ENCODE data around the gene AGER. TPM values are rescaled to one million over a fixed set of nuclear protein-coding genes. Genes with fewer than 3 reads are reported as not detected.

AGER gene
- total RNA-seq, 2 donors from 2014 or later: 0.94 to 1.4 TPM

DNA sequence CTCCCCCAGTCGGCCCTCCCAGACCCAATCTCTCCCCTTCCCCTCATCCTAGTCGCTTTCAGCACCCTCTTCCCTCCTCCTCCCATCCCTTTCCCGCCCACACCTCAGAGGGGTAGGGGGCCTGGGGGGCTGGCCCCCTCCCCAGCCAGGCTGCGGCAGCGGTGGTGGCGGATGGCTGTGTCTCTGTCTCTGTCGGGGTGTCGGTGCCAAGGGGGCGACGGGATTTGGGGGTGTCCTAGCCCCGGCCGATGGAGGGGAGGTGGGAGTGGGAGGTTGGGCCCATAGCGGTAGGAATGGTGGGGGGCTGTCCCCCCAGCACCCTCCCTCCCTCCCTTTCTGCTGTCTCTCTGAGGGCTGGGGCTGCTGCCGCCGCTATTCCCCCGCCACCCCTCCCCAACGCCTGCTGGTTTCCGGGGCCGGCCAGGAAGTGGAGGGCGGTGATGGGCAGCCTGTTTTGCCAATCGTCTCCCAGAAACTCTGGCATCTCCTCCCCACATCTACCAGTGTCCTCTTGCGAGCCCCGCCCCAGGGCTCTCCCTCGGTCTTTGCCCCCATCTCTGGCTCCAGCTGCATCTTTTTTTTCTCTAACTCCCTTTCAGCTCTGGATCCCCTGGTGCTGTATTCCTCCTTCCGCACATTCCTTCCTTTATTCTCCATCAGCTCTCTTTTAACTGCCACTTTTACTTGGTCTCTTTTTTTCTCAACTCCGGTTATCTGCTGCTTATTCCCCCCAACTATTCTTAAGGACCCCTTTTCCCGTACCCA lies 8.2 kb downstream of the AGER start, which contains the start of gene AGPAT1:
Gene AGPAT1 (minus strand): TSS at position 374 of the 765 bp plus-strand sequence. CDS start 4,588 bp downstream, outside the sequence.
- Histone ChIP-seq H3K9me3 (no peaks in the 10 kb centered on the region), H3K36me3 (peaks cover 11% of the 10 kb centered on the region), H3K4me1 (peaks cover 0 to 50% of the 10 kb centered on the region in 2 donors), H3K4me3 (peak within 1 kb of the TSS; percentile 88 to 95), H3K27me3 (no peaks in the 10 kb centered on the region), H3K27ac (peak within 1 kb of the TSS; percentile 92 to 94)
- DNase-seq (ENCODE audit: low spot score): peak; percentile 94
- TF ChIP-seq, protein P1, sequence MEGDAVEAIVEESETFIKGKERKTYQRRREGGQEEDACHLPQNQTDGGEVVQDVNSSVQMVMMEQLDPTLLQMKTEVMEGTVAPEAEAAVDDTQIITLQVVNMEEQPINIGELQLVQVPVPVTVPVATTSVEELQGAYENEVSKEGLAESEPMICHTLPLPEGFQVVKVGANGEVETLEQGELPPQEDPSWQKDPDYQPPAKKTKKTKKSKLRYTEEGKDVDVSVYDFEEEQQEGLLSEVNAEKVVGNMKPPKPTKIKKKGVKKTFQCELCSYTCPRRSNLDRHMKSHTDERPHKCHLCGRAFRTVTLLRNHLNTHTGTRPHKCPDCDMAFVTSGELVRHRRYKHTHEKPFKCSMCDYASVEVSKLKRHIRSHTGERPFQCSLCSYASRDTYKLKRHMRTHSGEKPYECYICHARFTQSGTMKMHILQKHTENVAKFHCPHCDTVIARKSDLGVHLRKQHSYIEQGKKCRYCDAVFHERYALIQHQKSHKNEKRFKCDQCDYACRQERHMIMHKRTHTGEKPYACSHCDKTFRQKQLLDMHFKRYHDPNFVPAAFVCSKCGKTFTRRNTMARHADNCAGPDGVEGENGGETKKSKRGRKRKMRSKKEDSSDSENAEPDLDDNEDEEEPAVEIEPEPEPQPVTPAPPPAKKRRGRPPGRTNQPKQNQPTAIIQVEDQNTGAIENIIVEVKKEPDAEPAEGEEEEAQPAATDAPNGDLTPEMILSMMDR (IDR thresholded peaks at IDR 0.05): no peak

DNA sequence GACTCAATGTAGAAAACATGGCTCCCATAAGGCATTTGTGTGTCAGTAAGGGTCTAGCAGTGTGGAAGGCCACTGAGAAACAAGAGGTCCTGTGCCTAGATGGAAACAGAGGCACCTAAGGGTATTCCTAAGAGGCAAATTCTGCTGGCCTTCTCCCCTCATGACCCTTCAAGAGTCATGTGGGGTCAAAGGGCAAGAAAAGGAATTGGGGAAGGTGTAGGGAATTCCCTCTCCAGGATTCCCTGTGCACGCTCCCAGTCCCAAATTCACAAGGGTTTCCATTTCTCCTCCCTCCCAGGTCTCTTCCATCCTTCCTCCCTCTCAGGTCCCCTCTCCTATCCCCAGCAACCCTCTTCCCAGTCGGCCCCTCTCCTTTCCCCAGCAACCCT lies 8.7 kb downstream of the AGER start:
- no peak for DNase-seq (ENCODE audit: low spot score)
- peak overlapping the region; percentile 88 to 95 for H3K4me3 ChIP-seq
- TF ChIP-seq, protein P1 (IDR thresholded peaks at IDR 0.05): no peak
- peaks cover 0 to 45% of the 10 kb centered on the region in 2 donors for H3K4me1 ChIP-seq
- peaks cover 8% of the 10 kb centered on the region for H3K36me3 ChIP-seq
- H3K27ac ChIP-seq: peak overlapping the region; percentile 92 to 94
- no peaks in the 10 kb centered on the region for H3K27me3 ChIP-seq
- H3K9me3 ChIP-seq: no peaks in the 10 kb centered on the region

DNA sequence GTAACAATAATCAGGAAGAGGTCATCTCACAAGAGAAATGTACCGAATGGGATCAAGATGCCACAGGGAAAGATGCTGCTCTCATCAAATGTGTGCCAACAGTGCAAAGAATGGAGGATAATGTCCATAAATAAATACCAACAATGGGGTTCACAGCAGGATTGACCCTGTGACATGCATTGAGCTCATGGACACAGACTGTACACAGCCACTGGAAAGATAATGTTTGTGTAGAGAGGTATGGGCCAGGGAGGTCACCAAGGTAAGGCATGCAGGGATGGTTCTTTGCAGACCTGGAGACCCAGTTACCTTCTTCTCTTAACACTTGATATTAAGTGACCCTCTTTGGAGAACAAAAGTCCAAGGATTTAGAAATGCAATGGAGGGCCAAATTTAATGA lies 9.6 kb downstream of the AGER start:
- Histone ChIP-seq H3K27me3 (no peaks in the 10 kb centered on the region), H3K4me1 (peaks cover 0 to 36% of the 10 kb centered on the region in 2 donors), H3K36me3 (peaks cover 11% of the 10 kb centered on the region), H3K9me3 (no peaks in the 10 kb centered on the region), H3K4me3 (no peak overlapping the region), H3K27ac (no peak overlapping the region)
- no peak for DNase-seq (ENCODE audit: low spot score)
- TF ChIP-seq, protein P1 (IDR thresholded peaks at IDR 0.05): no peak

DNA sequence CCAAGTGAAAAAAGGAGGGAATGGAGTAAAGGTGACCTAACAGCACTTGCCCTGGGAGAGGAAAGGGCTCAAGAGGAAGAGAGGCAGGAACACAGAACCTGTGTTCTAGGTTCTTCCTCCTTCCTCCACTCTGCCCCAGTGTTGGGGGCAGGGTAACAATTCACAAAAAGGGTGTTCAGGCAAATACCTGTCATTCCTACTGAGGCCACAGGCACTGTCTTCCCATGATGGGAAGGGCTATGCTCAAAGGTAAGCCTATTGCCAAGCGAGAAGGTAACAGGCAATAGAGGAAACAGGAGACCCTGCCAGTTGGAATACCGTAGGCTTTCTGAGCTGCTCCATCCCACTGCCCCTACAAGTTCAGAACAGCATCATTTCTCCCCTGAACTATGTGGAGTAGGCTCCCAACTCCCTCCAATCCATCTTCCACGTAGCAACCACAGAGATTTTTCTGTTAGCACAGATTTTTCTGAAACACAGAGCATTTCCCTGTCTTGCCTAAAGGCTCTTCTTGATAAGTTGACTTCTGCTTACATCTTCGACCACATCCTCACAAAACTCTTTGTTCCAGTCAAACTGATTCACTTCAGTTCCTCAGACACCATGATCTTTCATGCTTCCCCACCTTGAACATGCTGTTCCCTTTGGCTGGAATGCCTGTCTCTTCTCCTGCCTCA lies 10.9 kb downstream of the AGER start:
- no peak overlapping the region for H3K27ac ChIP-seq
- no peaks in the 10 kb centered on the region for H3K27me3 ChIP-seq

DNA sequence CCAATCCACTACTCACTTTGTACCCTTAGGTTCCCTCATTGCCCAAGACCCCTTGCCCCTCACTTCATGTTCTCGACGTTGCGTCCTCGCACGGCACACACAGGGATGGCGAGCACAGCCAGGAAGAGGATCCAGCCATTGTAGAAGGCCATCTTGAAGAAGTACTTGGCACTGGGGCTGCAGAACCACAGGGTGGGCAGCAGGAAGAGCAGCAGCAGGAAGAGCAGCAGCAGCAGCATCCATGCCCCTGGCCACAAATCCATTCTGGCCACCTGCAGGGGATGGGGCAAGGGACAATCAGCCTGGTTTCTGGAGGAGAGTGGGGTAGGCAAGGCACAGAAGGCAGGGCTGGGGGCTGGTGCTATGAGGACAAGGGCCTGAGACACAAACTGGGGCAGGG lies 12.8 kb downstream of the AGER start:
- Histone ChIP-seq H3K27ac (no peak overlapping the region), H3K36me3 (peaks cover 39% of the 10 kb centered on the region)
- DNase-seq (ENCODE audit: low spot score): no peak

More for the DNA sequence above, 10.9 kb downstream of the AGER start:
- H3K4me1 ChIP-seq: peaks cover 0 to 27% of the 10 kb centered on the region in 2 donors
- no peaks in the 10 kb centered on the region for H3K9me3 ChIP-seq
- H3K36me3 ChIP-seq: peaks cover 22% of the 10 kb centered on the region
- H3K4me3 ChIP-seq: no peak overlapping the region
- TF ChIP-seq, protein P1 (IDR thresholded peaks at IDR 0.05): no peak
- DNase-seq (ENCODE audit: low spot score): no peak

More for the DNA sequence above, 12.8 kb downstream of the AGER start:
- Histone ChIP-seq H3K9me3 (no peaks in the 10 kb centered on the region), H3K4me3 (no peak overlapping the region), H3K4me1 (peaks cover 0 to 15% of the 10 kb centered on the region in 2 donors), H3K27me3 (no peaks in the 10 kb centered on the region)
- TF ChIP-seq, protein P1 (IDR thresholded peaks at IDR 0.05): no peak
